ENCODE measurements around the gene HS3ST2. TPM values are rescaled to one million over a fixed set of nuclear protein-coding genes. Genes with fewer than 3 reads are reported as not detected.

The HS3ST2 gene
- total and polyA plus RNA-seq, 2 of the 8 experiments (the other 6 are each of a cell fraction or from before 2014, with no cell fraction given) = 1.7 to 3.7 TPM

- peaks cover 3 to 13% (median 5%) of the 10 kb centered on the region in 4 experiments; a peak in 5 of 7 replicates for H3K4me1 ChIP-seq (replicated peaks in 1 of 4; ENCODE audit: control insufficient read depth in 3 of 4, insufficient read depth in 4 of 4, low read length in 3 of 4)
- peak overlapping the region; percentile 12; the same call in 1 of the 2 replicates for H2BK15ac ChIP-seq (ENCODE audit: low read length)
- H3K27ac ChIP-seq (ENCODE audit: low read depth, low read length) = no peak overlapping the region
- H3K4ac ChIP-seq (replicated peaks; ENCODE audit: insufficient read length, low read depth, low read length) = no peak overlapping the region
- no peaks in the 10 kb centered on the region for H3K79me2 ChIP-seq (ENCODE audit: control insufficient read depth in 1 of 2, insufficient read depth in 2 of 2, low read length in 2 of 2)
- no peak overlapping the region for H4K8ac ChIP-seq (ENCODE audit: extremely low read depth, insufficient read depth, low read length)
- no peaks in the 10 kb centered on the region for H3K9me3 ChIP-seq (ENCODE audit: insufficient read depth in 2 of 2, low read depth in 1 of 2, low read length in 1 of 2)
- H3K23me2 ChIP-seq (ENCODE audit: low read depth, low read length) = no peaks in the 10 kb centered on the region
- ChIA-PET POLR2A (ENCODE audit: partially characterized antibody) (no interaction called here), CTCF (ENCODE audit: partially characterized antibody) (interaction anchor here (0.7 to 2.8 kb wide), 6 partner anchors 14 to 142 kb away, joined by 3 to 16 read pairs (median 4); no protein-coding TSS in a partner anchor)
- no peak overlapping the region for H3K4me3 ChIP-seq (ENCODE audit: extremely low read depth in 1 of 4, insufficient read depth in 2 of 4, low read depth in 3 of 4, low read length in 4 of 4)
- FAIRE-seq (no peak), DNase-seq (ENCODE audit: low read depth in 1 of 2, low spot score in 2 of 2) (no peak)
- no peak overlapping the region for H4K91ac ChIP-seq (replicated peaks; ENCODE audit: insufficient read length, low read length)
- no peak overlapping the region for H3K4me2 ChIP-seq (ENCODE audit: insufficient read depth in 1 of 2, low read depth in 2 of 2, low read length in 2 of 2)
- no peaks in the 10 kb centered on the region for H3K79me1 ChIP-seq (ENCODE audit: low read depth, low read length)
- H3K14ac ChIP-seq (ENCODE audit: insufficient read length) = no peak overlapping the region
- H3K9ac ChIP-seq (replicated peaks in 1 of 4; ENCODE audit: extremely low read depth in 1 of 4, low read depth in 3 of 4, low read length in 3 of 4) = no peak overlapping the region
- no peaks in the 10 kb centered on the region for H3K36me3 ChIP-seq (ENCODE audit: control insufficient read depth in 2 of 4, insufficient read depth in 4 of 4, low read length in 3 of 4)
- H2BK20ac ChIP-seq (ENCODE audit: low read length) = 0 out of 2 replicates have a peak overlapping the region, but pooled peaks have one; percentile 29
- peaks cover 0 to 1% of the 10 kb centered on the region in 2 experiments for H4K20me1 ChIP-seq (replicated peaks in 1 of 2; ENCODE audit: control insufficient read depth in 1 of 2, insufficient read depth in 2 of 2, low read length in 2 of 2)
- H3K27me3 ChIP-seq (replicated peaks in 1 of 4; ENCODE audit: control insufficient read depth in 3 of 4, extremely low read depth in 1 of 4, insufficient read depth in 3 of 4, low read length in 3 of 4) = no peaks in the 10 kb centered on the region; a peak in 1 of 7 replicates
- H3K56ac ChIP-seq (replicated peaks; ENCODE audit: insufficient read length, low read depth, low read length) = no peak overlapping the region
- H2BK5ac ChIP-seq (ENCODE audit: low read depth, low read length) = 0 out of 2 replicates have a peak overlapping the region, but pooled peaks have one; percentile 8
- no peak overlapping the region for H2AFZ ChIP-seq (ENCODE audit: low read length)
- WGBS, 2 experiments (ENCODE audit: extremely low coverage in 1 of 2, insufficient coverage in 1 of 2, insufficient read length in 1 of 2, insufficient replicate concordance in 2 of 2, low coverage in 1 of 2, low lambda C conversion rate in 2 of 2, missing lambda C conversion rate in 1 of 2) = 86% methylated on average over 2 of the region's 2 CpGs; no CpG with 5 or more reads in 1 of the 2 experiments
- no peak overlapping the region for H4K5ac ChIP-seq (ENCODE audit: insufficient read length, low read depth, low read length)
- no peak overlapping the region for H3K23ac ChIP-seq (ENCODE audit: insufficient read length)
- no peak overlapping the region for H2AK5ac ChIP-seq (ENCODE audit: low read depth, low read length)
- peak overlapping the region; percentile 4; the same call in 1 of the 2 replicates for H2BK12ac ChIP-seq (ENCODE audit: low read depth, low read length)
- no peak for TF ChIP-seq CHD1 (IDR thresholded peaks at IDR 0.05; ENCODE audit: low read depth, low read length)
- no peak for TF ChIP-seq SIX5 (IDR thresholded peaks at IDR 0.05; ENCODE audit: low read depth, low read length)
- no peak for TF ChIP-seq SIN3A (conservative IDR thresholded peaks at IDR 0.05 in 1 of 2, IDR thresholded peaks at IDR 0.05 in 1 of 2; ENCODE audit: low read depth in 1 of 2, low read length in 2 of 2)
- no peak for TF ChIP-seq CTBP2 (IDR thresholded peaks at IDR 0.05; ENCODE audit: borderline replicate concordance, insufficient read depth, insufficient read length, low read length)
- TF ChIP-seq POLR2A (IDR thresholded peaks at IDR 0.05; ENCODE audit: control extremely low read depth in 1 of 2, low read depth in 2 of 2, low read length in 2 of 2) = no peak
- TF ChIP-seq RXRA (IDR thresholded peaks at IDR 0.05; ENCODE audit: insufficient read depth, low read depth, low read length) = no peak
- no peak for TF ChIP-seq YY1 (IDR thresholded peaks at IDR 0.05; ENCODE audit: low read depth, low read length)
- TF ChIP-seq POLR2AphosphoS5 (IDR thresholded peaks at IDR 0.05; ENCODE audit: low read depth, low read length) = no peak
- no peak for TF ChIP-seq CHD2 (IDR thresholded peaks at IDR 0.05; ENCODE audit: low read length)
- no peak for TF ChIP-seq KDM1A (IDR thresholded peaks at IDR 0.05; ENCODE audit: borderline replicate concordance, low read length)
- H3K18ac ChIP-seq (ENCODE audit: extremely low read depth, low read length) = 0 out of 2 replicates have a peak overlapping the region, but pooled peaks have one; percentile 40
- H2BK120ac ChIP-seq (replicated peaks; ENCODE audit: low read depth, low read length) = no peak overlapping the region
Observed at GRCh38 chr16:22933173-22933572, 119.2 kb downstream of the HS3ST2 start.
